Measurements from ENCODE around the gene COQ8A. TPM values are rescaled to one million over a fixed set of nuclear protein-coding genes. Genes with fewer than 3 reads are reported as not detected.
A peak's percentile ranks its signal among the peaks of the same experiment; 100 is the strongest.

The COQ8A gene
- total RNA-seq, 1 donor from 2014 or later, result 8.2 TPM

DNA sequence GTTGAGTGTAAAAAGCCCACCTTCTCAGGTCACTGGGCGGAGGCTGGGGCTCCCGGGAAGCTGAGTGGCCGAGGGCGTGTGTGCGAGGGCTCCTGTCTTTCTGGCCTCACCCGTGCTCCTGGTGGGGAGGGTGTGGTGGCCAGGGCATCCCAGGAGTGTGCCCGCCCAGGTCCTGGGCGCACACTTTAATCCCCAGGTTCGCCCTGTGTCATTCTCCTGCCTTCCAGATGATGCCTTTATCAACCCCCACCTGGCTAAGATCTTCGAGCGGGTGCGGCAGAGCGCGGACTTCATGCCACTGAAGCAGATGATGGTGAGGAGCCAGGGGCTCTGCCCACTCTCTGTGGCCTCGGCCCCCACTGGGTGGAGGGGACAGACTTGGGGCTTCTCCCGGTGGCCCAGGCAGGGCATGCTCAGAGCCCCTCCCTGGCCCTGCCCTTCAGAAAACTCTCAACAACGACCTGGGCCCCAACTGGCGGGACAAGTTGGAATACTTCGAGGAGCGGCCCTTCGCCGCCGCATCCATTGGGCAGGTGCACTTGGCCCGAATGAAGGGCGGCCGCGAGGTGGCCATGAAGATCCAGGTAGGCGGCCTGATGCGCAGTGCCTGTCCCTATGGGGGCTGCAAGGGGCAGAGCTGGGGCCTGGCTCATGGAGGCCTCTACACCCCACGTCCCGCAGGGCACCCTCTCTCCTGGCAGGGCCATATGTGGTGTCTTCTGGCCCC, 42.5 kb downstream of the COQ8A start:
- no peaks in the 10 kb centered on the region for H3K36me3 Mint-ChIP-seq (ENCODE audit: low read depth)
- H3K9me3 Mint-ChIP-seq, result no peaks in the 10 kb centered on the region
- H3K4me1 Mint-ChIP-seq, result peaks cover 4% of the 10 kb centered on the region
- no peak overlapping the region for H3K27ac Mint-ChIP-seq (ENCODE audit: unreplicated experiment)
- H3K27me3 Mint-ChIP-seq (ENCODE audit: low read depth), result no peaks in the 10 kb centered on the region
- TF ChIP-seq, protein P1, sequence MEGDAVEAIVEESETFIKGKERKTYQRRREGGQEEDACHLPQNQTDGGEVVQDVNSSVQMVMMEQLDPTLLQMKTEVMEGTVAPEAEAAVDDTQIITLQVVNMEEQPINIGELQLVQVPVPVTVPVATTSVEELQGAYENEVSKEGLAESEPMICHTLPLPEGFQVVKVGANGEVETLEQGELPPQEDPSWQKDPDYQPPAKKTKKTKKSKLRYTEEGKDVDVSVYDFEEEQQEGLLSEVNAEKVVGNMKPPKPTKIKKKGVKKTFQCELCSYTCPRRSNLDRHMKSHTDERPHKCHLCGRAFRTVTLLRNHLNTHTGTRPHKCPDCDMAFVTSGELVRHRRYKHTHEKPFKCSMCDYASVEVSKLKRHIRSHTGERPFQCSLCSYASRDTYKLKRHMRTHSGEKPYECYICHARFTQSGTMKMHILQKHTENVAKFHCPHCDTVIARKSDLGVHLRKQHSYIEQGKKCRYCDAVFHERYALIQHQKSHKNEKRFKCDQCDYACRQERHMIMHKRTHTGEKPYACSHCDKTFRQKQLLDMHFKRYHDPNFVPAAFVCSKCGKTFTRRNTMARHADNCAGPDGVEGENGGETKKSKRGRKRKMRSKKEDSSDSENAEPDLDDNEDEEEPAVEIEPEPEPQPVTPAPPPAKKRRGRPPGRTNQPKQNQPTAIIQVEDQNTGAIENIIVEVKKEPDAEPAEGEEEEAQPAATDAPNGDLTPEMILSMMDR (conservative IDR thresholded peaks at IDR 0.05), result no peak
- no peak overlapping the region for H3K4me3 Mint-ChIP-seq
- DNase-seq (ENCODE audit: low read depth, low spot score), result no peak

DNA sequence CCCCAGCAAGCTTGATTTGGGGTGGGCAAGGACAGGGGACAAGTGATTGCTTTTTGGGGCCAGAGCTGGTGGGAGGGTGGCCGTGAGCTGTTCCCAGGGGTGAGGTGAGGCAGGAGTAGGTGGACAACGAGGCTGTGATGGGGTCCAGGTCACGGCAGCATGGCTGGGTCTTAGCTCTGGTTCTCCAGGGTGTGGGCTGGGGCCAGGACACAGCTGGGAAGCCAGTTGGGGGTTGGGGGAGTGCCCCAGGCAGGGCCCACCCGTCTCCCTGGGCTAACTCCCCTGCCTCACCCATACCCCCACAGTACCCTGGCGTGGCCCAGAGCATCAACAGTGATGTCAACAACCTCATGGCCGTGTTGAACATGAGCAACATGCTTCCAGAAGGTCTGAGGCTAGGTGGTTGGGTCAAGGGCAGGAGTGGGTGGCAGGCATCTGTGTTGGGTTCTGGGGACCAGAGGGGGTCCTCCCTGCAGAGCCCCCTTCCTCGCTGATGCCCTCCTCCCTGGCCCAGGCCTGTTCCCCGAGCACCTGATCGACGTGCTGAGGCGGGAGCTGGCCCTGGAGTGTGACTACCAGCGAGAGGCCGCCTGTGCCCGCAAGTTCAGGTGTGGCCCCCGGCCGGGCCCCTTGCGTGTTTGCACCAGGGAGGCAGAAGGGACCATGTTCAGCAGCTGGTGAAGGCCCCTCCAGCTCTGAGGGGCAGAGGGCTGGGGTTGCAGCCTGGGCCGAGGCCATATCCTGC, 43.3 kb downstream of the COQ8A start:
- DNase-seq (ENCODE audit: low read depth, low spot score), result no peak
- Mint-ChIP-seq H3K36me3 (ENCODE audit: low read depth) (no peaks in the 10 kb centered on the region), H3K4me1 (peaks cover 4% of the 10 kb centered on the region), H3K27me3 (ENCODE audit: low read depth) (no peaks in the 10 kb centered on the region), H3K27ac (ENCODE audit: unreplicated experiment) (peak overlapping the region; percentile 71), H3K4me3 (no peak overlapping the region), H3K9me3 (no peaks in the 10 kb centered on the region)
- TF ChIP-seq, protein P1 (conservative IDR thresholded peaks at IDR 0.05), result no peak

DNA sequence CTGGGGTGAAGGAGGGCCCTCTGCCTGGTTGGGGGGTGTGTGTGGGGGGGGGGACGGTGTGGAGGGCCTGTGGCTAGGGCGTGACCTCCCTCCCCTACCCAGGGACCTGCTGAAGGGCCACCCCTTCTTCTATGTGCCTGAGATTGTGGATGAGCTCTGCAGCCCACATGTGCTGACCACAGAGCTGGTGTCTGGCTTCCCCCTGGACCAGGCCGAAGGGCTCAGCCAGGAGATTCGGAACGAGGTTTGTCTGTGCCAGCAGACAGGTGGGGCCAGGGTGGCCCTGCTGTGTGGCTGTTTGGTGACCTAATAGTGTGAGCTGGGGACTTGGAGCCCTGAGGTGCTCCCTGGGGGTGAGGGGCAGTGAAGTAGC, 43.9 kb downstream of the COQ8A start:
- Mint-ChIP-seq H3K9me3 (no peaks in the 10 kb centered on the region), H3K4me1 (peaks cover 4% of the 10 kb centered on the region), H3K27me3 (ENCODE audit: low read depth) (no peaks in the 10 kb centered on the region), H3K4me3 (no peak overlapping the region), H3K27ac (ENCODE audit: unreplicated experiment) (peak overlapping the region; percentile 43), H3K36me3 (ENCODE audit: low read depth) (no peaks in the 10 kb centered on the region)
- DNase-seq (ENCODE audit: low read depth, low spot score), result no peak
- TF ChIP-seq, protein P1 (conservative IDR thresholded peaks at IDR 0.05), result no peak

DNA sequence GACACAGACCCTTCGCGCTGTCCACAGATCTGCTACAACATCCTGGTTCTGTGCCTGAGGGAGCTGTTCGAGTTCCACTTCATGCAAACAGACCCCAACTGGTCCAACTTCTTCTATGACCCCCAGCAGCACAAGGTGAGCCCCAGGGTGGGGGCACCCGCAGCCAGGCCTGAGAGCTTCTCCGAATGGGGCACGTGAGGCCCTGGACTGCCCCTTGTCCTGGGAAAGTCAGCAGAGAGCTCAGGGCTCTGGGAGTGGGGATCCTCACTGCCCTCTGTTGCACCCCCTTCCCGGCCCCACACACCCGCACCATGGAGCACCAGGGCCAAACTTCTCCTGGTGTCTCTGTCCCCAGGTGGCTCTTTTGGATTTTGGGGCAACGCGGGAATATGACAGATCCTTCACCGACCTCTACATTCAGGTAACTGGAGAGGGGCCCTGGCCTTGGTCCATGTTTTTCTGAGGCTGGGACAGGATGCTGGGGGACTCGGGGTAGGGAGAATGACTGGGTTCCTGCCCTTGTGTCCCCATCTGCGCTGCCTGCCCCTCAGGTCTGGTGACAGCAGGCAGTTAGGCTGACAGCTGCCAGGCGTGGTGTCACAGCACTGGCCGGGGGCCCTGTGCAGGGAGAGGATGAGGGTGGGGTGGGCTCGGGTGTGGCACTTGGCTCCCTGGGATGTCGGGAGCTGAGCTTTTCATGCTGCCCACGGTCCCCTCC, 44.6 kb downstream of the COQ8A start:
- peaks cover 4% of the 10 kb centered on the region for H3K4me1 Mint-ChIP-seq
- no peaks in the 10 kb centered on the region for H3K36me3 Mint-ChIP-seq (ENCODE audit: low read depth)
- TF ChIP-seq, protein P1 (conservative IDR thresholded peaks at IDR 0.05), result no peak
- no peaks in the 10 kb centered on the region for H3K9me3 Mint-ChIP-seq
- H3K4me3 Mint-ChIP-seq, result no peak overlapping the region
- no peak overlapping the region for H3K27ac Mint-ChIP-seq (ENCODE audit: unreplicated experiment)
- no peaks in the 10 kb centered on the region for H3K27me3 Mint-ChIP-seq (ENCODE audit: low read depth)
- DNase-seq (ENCODE audit: low read depth, low spot score), result no peak

DNA sequence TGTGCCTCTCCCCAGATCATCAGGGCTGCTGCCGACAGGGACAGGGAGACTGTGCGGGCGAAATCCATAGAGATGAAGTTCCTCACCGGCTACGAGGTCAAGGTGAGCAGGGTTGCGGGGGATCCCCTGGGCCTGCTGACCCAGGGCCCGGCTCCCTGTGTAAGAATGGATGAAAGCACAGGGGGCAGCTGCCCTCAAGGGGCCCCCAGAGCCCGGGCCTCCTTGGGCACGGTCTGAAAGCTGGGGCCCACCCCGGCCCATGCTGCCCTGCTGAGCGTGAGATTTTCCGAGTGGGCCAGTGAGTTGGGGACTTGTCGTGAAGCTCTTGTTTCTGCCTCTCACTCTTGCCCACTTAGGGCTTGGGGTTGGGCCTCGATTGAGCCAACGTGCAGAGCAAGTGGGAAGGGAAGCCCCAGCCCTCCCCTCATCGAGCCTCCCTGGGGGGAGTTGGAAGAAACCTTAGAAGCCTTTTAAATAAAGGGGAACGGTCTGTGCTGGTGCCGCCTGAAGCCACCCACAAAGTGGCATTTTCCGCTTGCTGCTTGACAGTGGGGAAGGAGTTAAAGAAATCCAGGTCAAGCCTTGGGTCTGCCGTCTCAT, 45.2 kb downstream of the COQ8A start:
- peaks cover 4% of the 10 kb centered on the region for H3K4me1 Mint-ChIP-seq
- no peak overlapping the region for H3K27ac Mint-ChIP-seq (ENCODE audit: unreplicated experiment)
- H3K4me3 Mint-ChIP-seq, result no peak overlapping the region

More for the DNA sequence above, 45.2 kb downstream of the COQ8A start:
- no peaks in the 10 kb centered on the region for H3K36me3 Mint-ChIP-seq (ENCODE audit: low read depth)
- H3K9me3 Mint-ChIP-seq, result no peaks in the 10 kb centered on the region
- H3K27me3 Mint-ChIP-seq (ENCODE audit: low read depth), result no peaks in the 10 kb centered on the region
- TF ChIP-seq, protein P1 (conservative IDR thresholded peaks at IDR 0.05), result no peak
- no peak for DNase-seq (ENCODE audit: low read depth, low spot score)

Data from neural crest cell (in vitro differentiated cells).